GM19035 (cell line): ENCODE data around the gene B3GALT5.

ENCODE experiments used
- ATAC-seq: cut with Tn5 transposase; IDR thresholded peaks from one replicate; pipeline ENCODE4 v1.9.1; 2021; ENCODE audit not compliant: unreplicated experiment

The B3GALT5 gene

GRCh38 chr21:39690454-39690853 is 77.7 kb downstream of the B3GALT5 start:
- ATAC-seq = no peak

DNA sequence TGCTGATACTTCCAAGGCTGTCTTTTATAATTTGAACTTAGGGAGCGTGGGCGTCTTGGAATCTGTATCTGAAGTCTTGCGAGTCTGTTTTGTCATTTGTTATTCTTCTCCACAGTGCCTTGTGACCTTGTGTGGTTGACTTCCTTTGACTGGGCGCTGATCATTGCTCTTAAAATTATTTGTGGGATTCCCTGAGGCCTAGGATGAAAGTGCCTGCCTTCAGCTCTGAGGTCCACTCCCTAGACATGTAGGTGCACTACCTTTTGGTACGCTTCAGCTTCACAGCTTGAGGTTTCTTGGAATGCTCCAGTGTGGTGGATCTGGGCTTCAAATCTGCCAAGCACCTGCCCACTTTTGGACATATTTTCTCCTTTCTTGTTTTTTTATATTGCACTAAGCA is 82.0 kb downstream of the B3GALT5 start:
- no peak for ATAC-seq

DNA sequence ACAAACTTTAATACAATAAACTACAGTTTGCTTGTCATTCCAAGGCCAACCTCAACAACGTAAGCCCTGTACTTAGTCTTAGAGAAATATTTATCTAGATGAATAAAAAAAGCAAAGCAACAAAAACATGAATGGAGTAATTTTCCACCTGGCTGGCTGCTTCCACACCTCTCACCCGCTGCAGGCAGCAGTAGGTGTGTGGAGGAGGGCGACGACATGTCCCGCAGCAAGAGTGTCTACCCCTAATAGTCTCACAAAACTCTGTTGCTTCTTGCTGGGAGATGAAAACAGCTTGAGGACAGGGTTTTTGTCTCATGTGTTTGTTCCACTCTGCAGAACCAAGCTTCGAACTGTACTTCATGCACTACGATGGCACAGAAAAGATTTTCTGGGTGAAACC is 83.5 kb downstream of the B3GALT5 start:
- ATAC-seq = no peak

DNA sequence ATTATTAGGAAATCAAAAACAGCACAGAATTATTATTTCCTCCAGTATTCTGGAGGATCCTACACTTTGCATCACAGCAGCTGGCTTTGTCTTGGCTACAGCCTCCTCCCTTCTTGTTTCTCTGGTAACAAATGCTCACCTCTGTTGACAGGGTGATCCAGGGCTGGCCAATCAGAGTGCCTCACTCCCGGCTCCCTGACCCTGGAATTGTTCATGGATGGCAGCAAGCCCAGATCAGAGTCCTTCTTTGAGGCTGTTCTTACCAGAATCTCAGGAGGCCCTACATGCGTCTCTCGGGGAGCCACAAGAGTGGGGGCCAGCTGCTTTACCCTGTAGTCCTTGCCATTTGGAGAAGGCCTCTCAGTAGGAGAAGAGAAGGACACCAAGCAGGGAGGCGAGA is 83.9 kb downstream of the B3GALT5 start:
- no peak for ATAC-seq

DNA sequence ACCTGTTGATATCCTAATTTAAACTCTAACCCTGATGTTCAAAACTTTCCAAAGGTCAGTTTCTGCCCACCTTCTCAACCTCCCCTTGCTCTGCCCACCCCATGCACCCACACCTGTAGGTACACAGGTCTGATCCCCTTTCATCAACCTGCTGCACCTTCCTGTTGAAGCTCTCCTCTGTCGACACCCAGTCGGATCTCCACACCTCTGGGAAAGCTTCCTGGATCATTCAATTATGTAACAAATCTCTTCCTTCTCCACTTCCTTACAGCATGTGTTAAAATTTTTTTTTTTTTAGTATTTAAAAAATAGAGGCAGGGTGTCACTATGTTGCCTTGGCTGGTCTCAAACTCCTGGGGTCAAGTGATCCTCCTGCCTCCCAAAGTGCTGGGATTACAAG is 87.6 kb downstream of the B3GALT5 start:
- no peak for ATAC-seq

DNA sequence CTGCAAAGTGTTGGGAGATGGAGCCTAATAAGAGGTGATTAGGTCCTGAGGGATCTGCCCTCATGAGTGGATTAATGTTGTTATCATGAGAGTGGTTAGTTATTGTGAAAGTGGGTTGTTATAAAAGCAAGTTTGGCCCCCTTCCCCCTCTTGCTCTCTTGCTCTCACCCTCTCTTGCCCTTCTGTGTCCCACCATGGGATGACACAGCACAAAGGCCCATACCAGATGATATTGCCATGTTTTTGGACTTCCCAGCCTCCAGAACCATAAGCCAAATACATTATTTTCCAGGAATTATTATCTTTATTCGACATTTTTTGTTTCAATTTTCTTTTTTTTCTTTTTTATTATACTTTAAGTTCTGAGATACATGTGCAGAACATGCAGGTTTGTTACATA is 90.8 kb downstream of the B3GALT5 start:
- ATAC-seq = no peak

DNA sequence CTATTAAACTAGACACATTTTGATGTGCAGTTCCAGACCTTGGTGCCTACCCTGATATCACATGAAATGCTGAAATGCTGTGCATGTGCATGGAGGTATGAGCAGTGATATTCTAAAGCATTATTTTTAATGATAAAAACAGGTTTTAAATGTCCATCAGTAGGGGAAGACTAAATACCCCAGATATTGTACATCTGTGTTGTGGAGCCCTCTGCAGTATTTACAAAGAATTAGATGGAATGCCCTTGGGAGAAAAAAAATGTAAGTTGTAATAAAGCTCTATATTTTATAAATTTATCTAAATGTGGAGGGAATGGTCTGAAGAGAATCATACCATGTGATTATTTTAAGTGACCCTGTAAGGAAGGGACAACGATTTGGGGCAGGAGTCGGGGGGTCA is 93.1 kb downstream of the B3GALT5 start:
- no peak for ATAC-seq

- ATAC-seq = no peak
Measured at GRCh38 chr21:39707316-39707715, 94.6 kb downstream of the B3GALT5 start.

DNA sequence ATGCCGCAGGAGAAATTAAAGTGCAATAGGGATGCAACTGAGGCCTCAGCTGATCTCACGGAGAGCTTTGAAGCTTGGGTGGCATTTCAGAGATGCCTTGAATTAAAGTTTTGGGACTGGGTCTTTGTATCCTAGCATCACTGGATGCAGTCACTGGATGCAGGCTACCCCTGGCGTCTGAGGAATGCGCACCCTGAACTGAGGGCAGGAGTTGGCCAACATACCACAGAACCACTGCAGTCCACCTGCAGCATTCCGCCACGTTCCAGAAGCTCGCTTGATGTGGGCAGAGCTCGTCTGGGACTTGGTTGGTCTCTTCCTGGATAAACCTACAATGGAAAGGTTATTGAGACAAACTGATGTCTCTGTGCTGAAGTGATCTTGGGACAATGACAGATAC is 98.1 kb downstream of the B3GALT5 start:
- ATAC-seq = no peak

DNA sequence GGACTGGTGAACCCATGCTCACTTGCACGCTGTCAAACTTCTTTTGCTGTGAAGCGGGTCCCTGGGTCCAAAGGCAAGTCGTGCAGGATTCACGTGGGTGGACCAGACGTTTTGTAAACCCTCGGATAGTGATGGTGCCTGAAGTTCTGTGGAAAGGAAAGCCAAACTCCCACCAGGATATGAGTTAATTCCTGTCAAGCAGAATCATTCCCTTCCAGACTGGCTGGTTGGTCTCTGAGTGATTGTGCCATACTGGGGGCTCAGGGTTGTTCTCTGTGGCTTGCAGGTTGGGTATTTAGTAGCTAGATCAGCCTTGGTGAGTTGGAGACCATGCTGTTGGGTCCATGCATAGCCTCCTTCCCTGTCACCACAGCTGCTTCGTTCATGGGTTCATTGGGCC is 99.5 kb downstream of the B3GALT5 start:
- no peak for ATAC-seq

DNA sequence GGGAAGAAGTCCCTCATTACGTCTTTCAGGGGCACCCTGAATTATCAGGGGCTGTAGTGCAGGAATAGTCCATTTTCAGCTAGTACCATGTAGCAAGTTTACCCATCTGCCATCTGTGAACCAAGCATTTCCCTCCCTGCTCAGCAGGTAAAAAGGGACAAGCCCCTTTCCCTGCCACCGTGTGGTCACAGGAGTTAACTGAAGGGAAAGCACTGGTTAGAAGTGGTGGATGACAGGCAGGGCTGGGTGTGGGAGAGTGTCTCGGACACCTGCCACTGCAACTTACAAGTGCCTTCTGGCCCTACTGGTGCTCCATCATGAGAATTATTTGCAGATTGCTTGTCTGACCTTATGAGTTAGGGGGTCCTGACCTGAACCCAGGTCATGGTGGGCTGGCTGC is 100.2 kb downstream of the B3GALT5 start:
- ATAC-seq = no peak

DNA sequence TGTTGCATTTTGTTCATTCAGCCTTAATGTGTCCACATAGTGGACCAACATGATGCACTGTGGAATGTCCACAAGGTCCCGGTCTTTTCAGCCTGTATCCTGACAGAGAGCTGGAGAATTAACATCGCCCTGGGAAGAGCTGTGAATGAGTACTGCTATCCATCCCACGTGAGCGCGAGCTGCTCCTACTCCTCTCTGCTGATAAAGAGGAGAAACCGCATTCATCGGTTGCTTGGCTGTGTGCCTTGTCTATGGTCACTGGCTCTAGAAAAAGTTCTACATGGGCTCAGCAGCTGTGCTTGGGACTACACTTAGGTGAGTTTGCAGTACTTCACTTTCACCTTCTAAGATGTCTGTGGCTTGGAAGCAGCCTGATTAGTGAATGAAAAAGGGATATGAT is 101.2 kb downstream of the B3GALT5 start:
- no peak for ATAC-seq

DNA sequence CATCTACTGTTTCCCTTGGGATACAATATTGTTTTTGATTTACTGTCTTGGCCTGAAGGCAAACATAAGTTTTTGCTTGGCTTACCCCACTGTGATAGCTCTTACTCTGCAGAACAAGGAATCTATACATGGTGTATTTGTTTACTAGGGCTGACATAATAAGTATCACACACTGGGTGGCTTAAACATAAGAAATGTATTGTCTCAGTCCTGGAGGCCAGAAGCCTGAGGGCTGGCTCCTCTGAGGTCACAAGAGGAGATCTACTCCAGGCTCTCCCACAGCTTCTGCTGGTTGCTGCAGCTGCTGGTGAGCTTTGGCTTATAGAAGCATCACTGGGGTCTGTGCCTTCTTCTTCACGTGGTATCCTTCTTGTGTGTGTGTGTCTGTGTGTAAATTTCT is 101.6 kb downstream of the B3GALT5 start:
- no peak for ATAC-seq

- no peak for ATAC-seq
Measured at GRCh38 chr21:39715804-39716397, 103.2 kb downstream of the B3GALT5 start.

DNA sequence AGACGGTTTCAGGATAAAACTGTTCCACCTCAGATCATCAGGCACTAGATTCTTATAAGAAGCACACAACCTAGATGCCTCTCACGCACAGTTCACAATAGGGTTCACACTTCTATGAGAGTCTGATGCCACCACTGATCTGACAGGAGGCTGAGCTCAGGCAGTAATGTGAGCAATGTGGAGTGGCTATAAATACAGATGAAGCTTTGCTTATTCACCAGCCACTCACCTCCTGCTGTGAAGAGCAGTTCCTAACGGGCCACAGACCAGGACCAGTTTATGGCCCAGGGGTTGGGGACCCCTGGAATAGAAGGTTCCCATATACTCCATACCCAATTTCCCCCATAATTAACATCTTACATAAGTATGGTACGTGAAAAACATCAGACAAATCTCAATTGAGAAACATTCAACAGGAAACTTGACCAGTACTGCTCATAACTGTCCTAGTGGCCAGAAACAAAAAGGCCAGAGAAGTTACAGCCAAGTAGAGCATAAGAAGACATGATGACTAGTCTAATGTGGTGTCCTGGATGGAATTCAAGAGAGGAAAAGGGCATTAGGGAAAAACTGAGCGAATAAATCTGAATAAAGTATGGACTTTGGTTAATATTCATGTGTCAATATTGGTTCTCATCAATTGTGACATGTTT is 107.5 kb downstream of the B3GALT5 start:
- ATAC-seq = no peak

- ATAC-seq = no peak
Measured at GRCh38 chr21:39721885-39722284, 109.1 kb downstream of the B3GALT5 start.
